GM23338 (cell line): ENCODE measurements around the gene CCDC27. TPM values are rescaled to one million over a fixed set of nuclear protein-coding genes. Genes with fewer than 3 reads are reported as not detected.

Source experiments
- ATAC-seq: fragments of 200-7000 bp; cut with Tn5 transposase; 3 replicates; pipeline ENCODE4 v1.9.1; 2020
- DNase-seq: peaks from one replicate; pipeline ENCODE4 v3.0.0-alpha.2; 2015; ENCODE audit warnings: low spot score
- H2AFZ ChIP-seq: fragments of 200-600 bp; sonication (generic); 2 replicates; pipeline ENCODE4 v1.8.0; 2016; ENCODE audit warnings: antibody characterized with exemption, mild to moderate bottlenecking, moderate library complexity
- H3F3A ChIP-seq: fragments of 200-600 bp; sonication (generic); replicated peaks from 2 replicates; pipeline ENCODE4 v1.8.0; 2017; ENCODE audit warnings: antibody characterized with exemption, mixed run types, low read depth
- H3K27ac ChIP-seq: fragments of 200-600 bp; sonication (generic); 2 replicates; pipeline ENCODE4 v1.6.1; 2016; ENCODE audit warnings: low read depth
- H3K27me3 ChIP-seq: fragments of 200-600 bp; sonication (generic); 2 replicates; pipeline ENCODE4 v1.8.0; 2016; ENCODE audit warnings: mild to moderate bottlenecking, mixed run types, moderate library complexity; ENCODE audit not compliant: insufficient read depth
- H3K36me3 ChIP-seq: fragments of 200-600 bp; sonication (generic); 2 replicates; pipeline ENCODE4 v1.8.0; 2016; ENCODE audit warnings: mild to moderate bottlenecking; ENCODE audit not compliant: insufficient read depth
- H3K4me1 ChIP-seq: fragments of 200-600 bp; sonication (generic); 2 replicates; pipeline ENCODE4 v1.8.0; 2016; ENCODE audit warnings: mild to moderate bottlenecking, moderate library complexity; ENCODE audit not compliant: insufficient read depth
- H3K4me2 ChIP-seq: fragments of 200-600 bp; sonication (generic); 2 replicates; pipeline ENCODE4 v1.7.1; 2017; ENCODE audit warnings: mixed run types
- H3K4me3 ChIP-seq: fragments of 200-600 bp; sonication (generic); 2 replicates; pipeline ENCODE4 v1.6.1; 2016; ENCODE audit warnings: mixed run types
- H3K79me2 ChIP-seq: fragments of 200-600 bp; sonication (generic); replicated peaks from 2 replicates; pipeline ENCODE4 v1.8.0; 2017; ENCODE audit warnings: mild to moderate bottlenecking; ENCODE audit not compliant: insufficient read depth
- H3K9me2 ChIP-seq: fragments of 200-600 bp; sonication (generic); 2 replicates; pipeline ENCODE4 v1.8.0; 2017; ENCODE audit not compliant: insufficient read depth
- H4K20me1 ChIP-seq: fragments of 200-600 bp; sonication (generic); replicated peaks from 2 replicates; pipeline ENCODE4 v1.8.0; 2017; ENCODE audit warnings: mild to moderate bottlenecking; ENCODE audit not compliant: insufficient read depth
- H3K27ac Mint-ChIP-seq: 2 replicates; pipeline ENCODE4 v1.8.0; 2020; ENCODE audit warnings: inconsistent platforms, mild to moderate bottlenecking, moderate library complexity, mixed read lengths
- H3K27me3 Mint-ChIP-seq: 3 replicates; pipeline ENCODE4 v1.8.0; 2022; ENCODE audit warnings: low read depth, mild to moderate bottlenecking, moderate library complexity, mixed read lengths, inconsistent platforms; ENCODE audit not compliant: insufficient read depth, poor library complexity
- H3K36me3 Mint-ChIP-seq: 3 replicates; pipeline ENCODE4 v1.8.0; 2021; ENCODE audit warnings: low read depth, mild to moderate bottlenecking, inconsistent platforms, moderate library complexity, mixed read lengths
- H3K4me1 Mint-ChIP-seq: 3 replicates; pipeline ENCODE4 v1.8.0; 2020; ENCODE audit warnings: mild to moderate bottlenecking, inconsistent platforms, mixed read lengths
- H3K4me3 Mint-ChIP-seq: 3 replicates; pipeline ENCODE4 v1.8.0; 2021; ENCODE audit warnings: moderate library complexity, mild to moderate bottlenecking, inconsistent platforms, mixed read lengths
- H3K9me3 Mint-ChIP-seq: 3 replicates; pipeline ENCODE4 v1.8.0; 2020; ENCODE audit warnings: moderate library complexity, mild to moderate bottlenecking, inconsistent platforms, mixed read lengths
- CREB1 ChIP-seq: fragments of 250-450 bp; sonication (Bioruptor Pico); IDR thresholded peaks from 2 replicates; pipeline ENCODE4 v1.5.0; 2020; ENCODE audit warnings: low read depth, mild to moderate bottlenecking, moderate library complexity
- CTCF ChIP-seq, 2 experiments: fragments of 200-600 bp in 1 of 2; sonication (generic) in 1 of 2; conservative IDR thresholded peaks; 2 replicates each; pipeline versions ENCODE4 v1.5.1 to v1.6.1; 2016 to 2017; ENCODE audit warnings: antibody characterized with exemption in 2 of 2, low read depth in 2 of 2, mild to moderate bottlenecking in 2 of 2, moderate library complexity in 1 of 2
- ETS1 ChIP-seq: IDR thresholded peaks from 2 replicates; pipeline ENCODE4 v1.6.1; 2016; ENCODE audit warnings: antibody characterized with exemption
- EZH2 ChIP-seq: fragments of 200-600 bp; sonication (generic); IDR thresholded peaks from one replicate; pipeline ENCODE4 v1.8.0; 2017; ENCODE audit warnings: antibody characterized with exemption, mild to moderate bottlenecking, low read depth; ENCODE audit not compliant: unreplicated experiment
- EZH2phosphoT487 ChIP-seq: fragments of 200-600 bp; sonication (generic); IDR thresholded peaks from one replicate; pipeline ENCODE4 v1.8.1; 2018; ENCODE audit warnings: antibody characterized with exemption; ENCODE audit not compliant: unreplicated experiment
- JUNB ChIP-seq: IDR thresholded peaks from one replicate; pipeline ENCODE4 v1.6.1; 2016; ENCODE audit warnings: antibody characterized with exemption; ENCODE audit not compliant: unreplicated experiment
- NANOG ChIP-seq: IDR thresholded peaks from 2 replicates; pipeline ENCODE4 v1.6.1; 2016; ENCODE audit warnings: antibody characterized with exemption, borderline replicate concordance
- POLR2AphosphoS5 ChIP-seq: IDR thresholded peaks from 2 replicates; pipeline ENCODE4 v1.6.1; 2016; ENCODE audit warnings: antibody characterized with exemption, low read depth
- STAT1 ChIP-seq: IDR thresholded peaks from one replicate; pipeline ENCODE4 v1.6.1; 2016; ENCODE audit warnings: antibody characterized with exemption; ENCODE audit not compliant: unreplicated experiment
- ZNF114 ChIP-seq: fragments of 250-450 bp; sonication (Bioruptor Pico); IDR thresholded peaks from 2 replicates; pipeline ENCODE4 v1.5.0; 2020; ENCODE audit warnings: mild to moderate bottlenecking, moderate library complexity
- ZNF331 ChIP-seq: fragments of 250-450 bp; sonication (Bioruptor Pico); IDR thresholded peaks from 2 replicates; pipeline ENCODE4 v1.5.0; 2020; ENCODE audit warnings: low read depth, mild to moderate bottlenecking, moderate library complexity
- ZNF462 ChIP-seq: fragments of 250-450 bp; sonication (Bioruptor Pico); IDR thresholded peaks from 2 replicates; pipeline ENCODE4 v1.5.0; 2020; ENCODE audit warnings: mild to moderate bottlenecking, moderate library complexity
- polyA plus RNA-seq: library from polyadenylated mRNA; unstranded; fragments of >200 nt; fragmentation: Nextera tagmentation; extraction: Ambion mirVana; gene quantifications from 2 replicates; pipeline ENCODE4 v1.2.1, GENCODE V29; 2016
- total RNA-seq: library from RNA; depleted of rRNA; stranded (reverse); fragments of >200 nt; shearing (Covaris generic); gene quantifications from 2 replicates; pipeline ENCODE4 v1.2.3, GENCODE V29; 2014
- TF ChIP-seq, protein P1 (sequence below): IDR thresholded peaks from one replicate; pipeline ENCODE4 v1.6.1; 2018; ENCODE audit warnings: antibody characterized with exemption; ENCODE audit not compliant: unreplicated experiment

CCDC27 gene
- total and polyA plus RNA-seq, 2 experiments from 2014 or later, result 0.18 to 0.45 TPM

DNA sequence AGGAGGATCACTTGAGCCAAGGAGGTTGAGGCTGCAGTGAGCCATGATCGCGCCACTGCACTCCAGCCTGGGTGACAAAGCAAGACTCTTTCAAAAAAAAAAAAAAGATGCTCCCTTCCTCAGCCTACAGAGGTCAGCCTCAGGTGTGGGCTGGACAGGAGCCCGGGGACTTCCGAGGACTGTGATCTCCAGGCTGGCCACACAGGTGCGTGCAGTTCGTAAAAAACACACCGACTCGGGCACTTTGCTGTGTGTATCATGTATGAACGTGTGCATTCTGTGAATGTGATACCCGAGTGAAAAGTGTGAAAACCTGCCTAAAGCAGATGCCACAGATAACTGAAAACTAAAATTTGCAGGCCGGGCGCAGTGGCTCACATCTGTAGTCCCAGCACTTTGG is 8.4 kb upstream of the CCDC27 start:
- H3K79me2 ChIP-seq, result peaks cover 34% of the 10 kb centered on the region
- peaks cover 40% of the 10 kb centered on the region for H3K36me3 Mint-ChIP-seq
- H3K4me3 ChIP-seq, result no peak overlapping the region
- H2AFZ ChIP-seq, result no peak overlapping the region
- TF ChIP-seq EZH2phosphoT487 (no peak), POLR2AphosphoS5 (no peak), ZNF462 (CRISPR knock-in tag) (no peak), CTCF (conservative IDR thresholded peaks at IDR 0.05; ENCODE audit: low read depth in 2 of 2) (no peak), NANOG (no peak), JUNB (no peak), CREB1 (no peak), STAT1 (no peak), ZNF114 (CRISPR knock-in tag) (no peak), ETS1 (no peak), ZNF331 (CRISPR knock-in tag) (no peak), EZH2 (no peak)
- TF ChIP-seq, protein P1, sequence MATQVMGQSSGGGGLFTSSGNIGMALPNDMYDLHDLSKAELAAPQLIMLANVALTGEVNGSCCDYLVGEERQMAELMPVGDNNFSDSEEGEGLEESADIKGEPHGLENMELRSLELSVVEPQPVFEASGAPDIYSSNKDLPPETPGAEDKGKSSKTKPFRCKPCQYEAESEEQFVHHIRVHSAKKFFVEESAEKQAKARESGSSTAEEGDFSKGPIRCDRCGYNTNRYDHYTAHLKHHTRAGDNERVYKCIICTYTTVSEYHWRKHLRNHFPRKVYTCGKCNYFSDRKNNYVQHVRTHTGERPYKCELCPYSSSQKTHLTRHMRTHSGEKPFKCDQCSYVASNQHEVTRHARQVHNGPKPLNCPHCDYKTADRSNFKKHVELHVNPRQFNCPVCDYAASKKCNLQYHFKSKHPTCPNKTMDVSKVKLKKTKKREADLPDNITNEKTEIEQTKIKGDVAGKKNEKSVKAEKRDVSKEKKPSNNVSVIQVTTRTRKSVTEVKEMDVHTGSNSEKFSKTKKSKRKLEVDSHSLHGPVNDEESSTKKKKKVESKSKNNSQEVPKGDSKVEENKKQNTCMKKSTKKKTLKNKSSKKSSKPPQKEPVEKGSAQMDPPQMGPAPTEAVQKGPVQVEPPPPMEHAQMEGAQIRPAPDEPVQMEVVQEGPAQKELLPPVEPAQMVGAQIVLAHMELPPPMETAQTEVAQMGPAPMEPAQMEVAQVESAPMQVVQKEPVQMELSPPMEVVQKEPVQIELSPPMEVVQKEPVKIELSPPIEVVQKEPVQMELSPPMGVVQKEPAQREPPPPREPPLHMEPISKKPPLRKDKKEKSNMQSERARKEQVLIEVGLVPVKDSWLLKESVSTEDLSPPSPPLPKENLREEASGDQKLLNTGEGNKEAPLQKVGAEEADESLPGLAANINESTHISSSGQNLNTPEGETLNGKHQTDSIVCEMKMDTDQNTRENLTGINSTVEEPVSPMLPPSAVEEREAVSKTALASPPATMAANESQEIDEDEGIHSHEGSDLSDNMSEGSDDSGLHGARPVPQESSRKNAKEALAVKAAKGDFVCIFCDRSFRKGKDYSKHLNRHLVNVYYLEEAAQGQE, result no peak
- no peak overlapping the region; the same call in 1 of the 2 replicates for H3K27ac ChIP-seq
- ATAC-seq, result no peak
- H3K27ac Mint-ChIP-seq, result no peak overlapping the region
- DNase-seq, result no peak
- 0 out of 2 replicates have a peak overlapping the region, but pooled peaks have one; percentile 14 for H3K4me2 ChIP-seq
- H3K4me3 Mint-ChIP-seq, result no peak overlapping the region
- H3K36me3 ChIP-seq, result no peaks in the 10 kb centered on the region
- peaks cover 12% of the 10 kb centered on the region for H4K20me1 ChIP-seq
- H3K27me3 ChIP-seq, result no peaks in the 10 kb centered on the region
- no peaks in the 10 kb centered on the region for H3K9me2 ChIP-seq
- peaks cover 13% of the 10 kb centered on the region; the same call in 1 of the 2 replicates for H3K4me1 ChIP-seq
- peaks cover 28% of the 10 kb centered on the region for H3K4me1 Mint-ChIP-seq
- no peaks in the 10 kb centered on the region for H3K9me3 Mint-ChIP-seq
- H3F3A ChIP-seq, result 0 out of 2 replicates have a peak, but pooled peaks cover 8% of the 10 kb centered on the region
- peaks cover 15% of the 10 kb centered on the region for H3K27me3 Mint-ChIP-seq
